Stomach (tissue), 9 donors: Measurements from ENCODE around the gene TMEM258. TPM values are rescaled to one million over a fixed set of nuclear protein-coding genes. Genes with fewer than 3 reads are reported as not detected.

ENCODE experiments used
- DNase-seq, 2 donors: peaks; one replicate each; pipeline versions ENCODE4 v3.0.0 to v3.0.0-alpha.2; 2013 to 2019
- H3K27ac ChIP-seq, 5 donors: fragments of 200-600 bp in 4 of 5; sonication (generic) in 4 of 5; one replicate each; pipeline ENCODE4 v1.5.1; 2013 to 2019; ENCODE audit warnings: mild to moderate bottlenecking in 1 of 5, moderate library complexity in 1 of 5
- H3K27me3 ChIP-seq, 3 donors: fragments of 200-600 bp; sonication (generic); one replicate each; pipeline ENCODE4 v1.5.1; 2017 to 2019; ENCODE audit warnings: mixed run types in 1 of 3
- H3K36me3 ChIP-seq, 4 donors: fragments of 200-600 bp; sonication (generic); 1 replicate in 3 of 4; 2 replicates in 1 of 4; pipeline ENCODE4 v1.5.1; 2016 to 2019
- H3K4me1 ChIP-seq, 4 donors: fragments of 200-600 bp; sonication (generic); one replicate each; pipeline ENCODE4 v1.5.1; 2016 to 2019
- H3K4me3 ChIP-seq, 4 donors: fragments of 200-600 bp; sonication (generic) in 3 of 4; one replicate each; pipeline ENCODE4 v1.5.1; 2016 to 2019; ENCODE audit warnings: mild to moderate bottlenecking in 1 of 4
- H3K9me3 ChIP-seq, 4 donors: fragments of 200-600 bp; sonication (generic); one replicate each; pipeline ENCODE4 v1.5.1; 2016 to 2019
- EP300 ChIP-seq: sonication (generic); formaldehyde crosslinking; IDR thresholded peaks from one replicate; pipeline ENCODE4 v1.6.1; 2017; ENCODE audit warnings: antibody characterized with exemption
- POLR2A ChIP-seq, 4 donors: fragments of 450-650 bp; IDR thresholded peaks; one replicate each; pipeline ENCODE4 v1.6.1; 2016; ENCODE audit warnings: antibody characterized with exemption in 4 of 4, control low read depth in 2 of 4, mild to moderate bottlenecking in 1 of 4, moderate library complexity in 1 of 4
- POLR2AphosphoS5 ChIP-seq, 3 donors: sonication (generic); formaldehyde crosslinking; IDR thresholded peaks; one replicate each; pipeline ENCODE4 v1.6.1; 2016; ENCODE audit warnings: antibody characterized with exemption in 3 of 3
- WGBS, 5 donors: extraction: QIAGEN DNeasy Blood & Tissue Kit in 3 of 5; methylation state at CpG; one replicate each; pipeline versions ENCODE4 v1.1.5 to v1.1.7; 2013 to 2018; 5-methylcytosine and 5-hydroxymethylcytosine counted together
- intact Hi-C: fragments of 100-400 bp; cut with DNase I; formaldehyde crosslinking; loops from one replicate; pipeline ENCODE4 v1.15.1; 2023; ENCODE audit warnings: low total_unique reads
- polyA plus RNA-seq, 3 donors: library from polyadenylated mRNA; stranded (reverse); fragments of 200-250 nt; gene quantifications; one replicate each; pipeline ENCODE4 v1.2.3, GENCODE V29; 2013
- total RNA-seq, 5 donors: library from RNA; depleted of rRNA; stranded (reverse); fragments of >200 nt; gene quantifications; one replicate each; pipeline versions ENCODE4 v1.1.0 to v1.2.3, GENCODE V29; 2014 to 2016
- TF ChIP-seq, protein P1 (sequence below), 7 experiments: fragments of 450-650 bp in 4 of 7; fragments of 200-600 bp in 3 of 7; sonication (generic) in 3 of 7; IDR thresholded peaks; one replicate each; pipeline ENCODE4 v1.5.1; 2016 to 2019; ENCODE audit warnings: antibody characterized with exemption in 7 of 7, control low read depth in 2 of 7, mild to moderate bottlenecking in 1 of 7
- donor health status: healthy with polysubstance abuse.
- donor health status: Bipolar disorder and iron deficiency.
- donor health status: healthy.

The TMEM258 gene
- total and polyA plus RNA-seq, 8 donors: 24.1 to 274 (median 50.3) TPM; not detected in 1

- H3K27me3 ChIP-seq: peaks cover 0 to 13% (median 0%) of the 10 kb centered on the region in 3 donors
- no peak for DNase-seq
- no peaks in the 10 kb centered on the region for H3K9me3 ChIP-seq
- H3K4me3 ChIP-seq: no peak overlapping the region
- no peak overlapping the region for H3K27ac ChIP-seq
- TF ChIP-seq POLR2A (IDR thresholded peaks at IDR 0.05) (no peak), POLR2AphosphoS5 (IDR thresholded peaks at IDR 0.05) (no peak)
- H3K4me1 ChIP-seq: peaks cover 7 to 31% (median 25%) of the 10 kb centered on the region in 4 donors
- H3K36me3 ChIP-seq: peaks cover 17 to 55% (median 41%) of the 10 kb centered on the region in 4 donors
- intact Hi-C loops: loop anchor here (10.0 kb wide), 1 partner anchor 142 kb away; the partner anchor contains the start of gene BEST1
- WGBS, 5 donors: 82 to 95% (median 92%) methylated on average over 4 of the region's 4 CpGs
Measured at GRCh38 chr11:61812736-61813411, 20.5 kb upstream of the TMEM258 start.

DNA sequence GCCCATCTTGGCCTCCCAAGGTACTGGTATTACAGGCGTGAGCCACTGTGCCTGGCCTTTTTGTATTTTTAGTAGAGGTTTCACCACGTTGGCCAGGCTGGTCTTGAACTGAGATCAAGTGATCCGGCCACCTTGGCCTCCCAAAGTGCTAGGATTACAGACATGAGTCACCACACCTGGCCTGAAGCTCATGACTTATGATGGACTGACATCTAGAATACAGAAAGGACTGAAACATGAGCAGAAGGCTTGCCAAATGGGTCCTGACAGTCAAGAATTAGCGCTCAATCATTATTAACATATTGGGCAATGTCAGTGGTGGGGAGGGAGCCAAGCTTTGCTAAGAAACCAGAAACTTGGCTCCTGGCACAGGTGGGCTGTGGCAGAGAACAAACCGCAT, 19.4 kb upstream of the TMEM258 start:
- intact Hi-C loops: loop anchor here (10.0 kb wide), 1 partner anchor 143 kb away; the partner anchor contains the start of gene BEST1
- Histone ChIP-seq H3K27ac (no peak overlapping the region), H3K9me3 (no peaks in the 10 kb centered on the region), H3K27me3 (peaks cover 0 to 6% (median 0%) of the 10 kb centered on the region in 3 donors), H3K36me3 (peaks cover 17 to 63% (median 47%) of the 10 kb centered on the region in 4 donors), H3K4me3 (no peak overlapping the region), H3K4me1 (peaks cover under 1 to 25% (median 18%) of the 10 kb centered on the region in 4 donors)
- 91 to 94% (median 92%) methylated on average over 5 of the region's 5 CpGs for WGBS, 5 donors
- DNase-seq: no peak
- TF ChIP-seq EP300 (no peak), POLR2AphosphoS5 (IDR thresholded peaks at IDR 0.05) (no peak), POLR2A (IDR thresholded peaks at IDR 0.05) (no peak)
- TF ChIP-seq, protein P1, sequence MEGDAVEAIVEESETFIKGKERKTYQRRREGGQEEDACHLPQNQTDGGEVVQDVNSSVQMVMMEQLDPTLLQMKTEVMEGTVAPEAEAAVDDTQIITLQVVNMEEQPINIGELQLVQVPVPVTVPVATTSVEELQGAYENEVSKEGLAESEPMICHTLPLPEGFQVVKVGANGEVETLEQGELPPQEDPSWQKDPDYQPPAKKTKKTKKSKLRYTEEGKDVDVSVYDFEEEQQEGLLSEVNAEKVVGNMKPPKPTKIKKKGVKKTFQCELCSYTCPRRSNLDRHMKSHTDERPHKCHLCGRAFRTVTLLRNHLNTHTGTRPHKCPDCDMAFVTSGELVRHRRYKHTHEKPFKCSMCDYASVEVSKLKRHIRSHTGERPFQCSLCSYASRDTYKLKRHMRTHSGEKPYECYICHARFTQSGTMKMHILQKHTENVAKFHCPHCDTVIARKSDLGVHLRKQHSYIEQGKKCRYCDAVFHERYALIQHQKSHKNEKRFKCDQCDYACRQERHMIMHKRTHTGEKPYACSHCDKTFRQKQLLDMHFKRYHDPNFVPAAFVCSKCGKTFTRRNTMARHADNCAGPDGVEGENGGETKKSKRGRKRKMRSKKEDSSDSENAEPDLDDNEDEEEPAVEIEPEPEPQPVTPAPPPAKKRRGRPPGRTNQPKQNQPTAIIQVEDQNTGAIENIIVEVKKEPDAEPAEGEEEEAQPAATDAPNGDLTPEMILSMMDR (IDR thresholded peaks at IDR 0.05): no peak

DNA sequence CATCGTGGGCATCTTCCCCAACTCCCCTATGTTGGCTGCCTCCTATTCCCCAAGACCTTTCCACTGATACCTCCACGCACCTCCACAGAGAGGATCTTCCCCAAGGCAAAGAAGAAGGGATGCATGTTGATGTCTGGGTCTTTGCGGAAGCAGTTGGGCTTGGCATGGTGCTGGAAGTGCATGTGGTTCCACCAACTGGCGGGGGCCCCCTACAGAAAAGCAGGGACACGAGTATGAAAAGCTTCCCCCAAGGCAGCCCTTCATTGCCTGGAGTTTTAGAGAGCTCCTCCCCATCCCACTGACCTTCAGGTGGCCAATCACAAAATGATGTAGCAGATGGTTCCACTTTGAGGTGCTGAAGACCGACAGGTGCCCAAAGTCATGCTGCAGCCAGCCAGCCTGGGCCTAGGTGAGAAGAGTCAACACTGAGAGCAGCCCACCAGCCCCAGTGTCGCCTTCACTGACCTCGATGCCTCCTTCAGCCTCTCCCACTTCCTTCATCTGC, 18.3 kb upstream of the TMEM258 start:
- no peak for TF ChIP-seq POLR2AphosphoS5 (IDR thresholded peaks at IDR 0.05)
- TF ChIP-seq POLR2A (IDR thresholded peaks at IDR 0.05): no peak
- TF ChIP-seq EP300: no peak
- TF ChIP-seq, protein P1 (IDR thresholded peaks at IDR 0.05): no peak
- Histone ChIP-seq H3K4me1 (peaks cover 0 to 13% (median 8%) of the 10 kb centered on the region in 4 donors), H3K9me3 (no peaks in the 10 kb centered on the region), H3K27me3 (no peaks in the 10 kb centered on the region), H3K4me3 (no peak overlapping the region), H3K36me3 (peaks cover 17 to 70% (median 54%) of the 10 kb centered on the region in 4 donors), H3K27ac (no peak overlapping the region)
- DNase-seq: no peak
- intact Hi-C loops: loop anchor here (10.0 kb wide), 1 partner anchor 144 kb away; the partner anchor contains the start of gene BEST1
- WGBS, 5 donors: 89 to 97% (median 96%) methylated on average over 7 to 8 of the region's 8 CpGs

DNA sequence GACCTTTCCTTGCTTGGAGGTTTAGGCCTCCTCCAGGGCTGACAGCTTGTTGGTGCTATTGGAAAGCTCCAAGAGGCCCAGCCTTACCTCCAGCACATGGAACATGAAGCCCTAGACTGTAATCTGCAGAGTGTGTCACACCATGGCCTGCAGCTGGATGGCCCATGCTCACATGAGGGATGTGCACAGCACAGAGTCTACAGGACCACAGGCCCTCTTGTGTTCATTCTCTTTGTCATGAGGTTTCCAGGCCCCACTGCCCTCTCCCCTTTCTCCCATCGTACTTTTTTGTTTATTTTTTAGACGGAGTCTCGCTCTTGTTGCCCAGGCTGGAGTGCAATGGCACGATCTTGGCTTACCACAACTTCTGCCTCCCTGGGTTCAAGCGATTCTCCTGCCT, 14.4 kb upstream of the TMEM258 start:
- Histone ChIP-seq H3K4me1 (no peaks in the 10 kb centered on the region), H3K9me3 (no peaks in the 10 kb centered on the region), H3K27ac (no peak overlapping the region), H3K36me3 (peaks cover 20 to 95% (median 69%) of the 10 kb centered on the region in 4 donors), H3K4me3 (no peak overlapping the region), H3K27me3 (no peaks in the 10 kb centered on the region)
- intact Hi-C loops: loop anchor here (10.0 kb wide), 2 partner anchors 88 to 298 kb away; partner anchors contain the start of gene FADS3
- DNase-seq: no peak
- no peak for TF ChIP-seq POLR2AphosphoS5 (IDR thresholded peaks at IDR 0.05)
- no peak for TF ChIP-seq POLR2A (IDR thresholded peaks at IDR 0.05)
- no peak for TF ChIP-seq EP300
- WGBS, 5 donors: 69 to 90% (median 86%) methylated on average over 5 of the region's 5 CpGs

DNA sequence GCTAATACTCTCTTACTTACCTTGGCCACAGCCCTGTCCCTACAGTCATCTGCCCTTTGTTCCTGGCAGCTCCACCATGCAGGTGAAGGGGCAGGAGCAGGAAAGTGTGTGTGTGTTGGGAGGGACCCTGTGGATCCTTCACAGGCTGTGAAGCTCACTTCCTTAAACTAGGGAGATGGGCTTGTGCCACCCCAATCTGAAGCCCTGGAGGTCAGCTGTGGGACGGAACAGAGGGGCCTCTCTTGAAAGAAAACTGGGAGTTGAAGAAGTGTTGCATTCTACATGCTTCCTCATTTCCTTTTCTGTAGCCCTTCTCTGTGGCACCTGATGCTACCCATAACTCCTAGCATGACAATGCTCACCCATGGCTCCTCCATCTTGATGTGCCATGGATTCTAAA, 12.7 kb upstream of the TMEM258 start:
- no peaks in the 10 kb centered on the region for H3K9me3 ChIP-seq
- peaks cover 8 to 84% (median 55%) of the 10 kb centered on the region in 4 donors for H3K36me3 ChIP-seq
- TF ChIP-seq EP300: no peak
- TF ChIP-seq, protein P1 (IDR thresholded peaks at IDR 0.05): no peak
- no peak for TF ChIP-seq POLR2AphosphoS5 (IDR thresholded peaks at IDR 0.05)
- TF ChIP-seq POLR2A (IDR thresholded peaks at IDR 0.05): no peak
- H3K4me1 ChIP-seq: no peaks in the 10 kb centered on the region
- intact Hi-C loops: loop anchor here (10.0 kb wide), 2 partner anchors 90 to 300 kb away; partner anchors contain the start of gene FADS3
- WGBS, 5 donors: 88 to 100% (median 91%) methylated on average over 1 of the region's 1 CpG
- no peak overlapping the region for H3K4me3 ChIP-seq
- H3K27ac ChIP-seq: no peak overlapping the region
- DNase-seq: no peak
- H3K27me3 ChIP-seq: no peaks in the 10 kb centered on the region
